Measurements from ENCODE around the gene MYH13.
A peak's percentile ranks its signal among the peaks of the same experiment; 100 is the strongest.

Gene MYH13

GRCh38 chr17:10372906-10373305, at the start of gene MYH13:
MYH13 (minus strand) TSS chr17:10373006; CDS start chr17:10364530, 8,476 bp downstream.
- DNase-seq, result no peak

- DNase-seq, result no peak
These were observed 49.2 kb upstream of the MYH13 start, which contains the start of gene MYH8 for GRCh38 chr17:10421900-10422542. MYH8 (minus strand) TSS chr17:10421950; CDS start chr17:10420227, 1,723 bp downstream.

- DNase-seq, result no peak
These were observed 48.4 kb upstream of the MYH13 start for GRCh38 chr17:10421211-10421610.

GRCh38 chr17:10420811-10421210, 48.0 kb upstream of the MYH13 start:
- no peak for DNase-seq

- peak; percentile 46 for DNase-seq
These were observed 44.6 kb upstream of the MYH13 start for GRCh38 chr17:10417431-10417830.

GRCh38 chr17:10415161-10415560, 42.4 kb upstream of the MYH13 start:
- no peak for DNase-seq

GRCh38 chr17:10403589-10403988, 30.8 kb upstream of the MYH13 start:
- DNase-seq, result no peak

- DNase-seq, result no peak
These were observed 25.5 kb upstream of the MYH13 start for GRCh38 chr17:10398352-10398751.

GRCh38 chr17:10396524-10397163, 23.8 kb upstream of the MYH13 start:
- DNase-seq, result no peak

- no peak for DNase-seq
These were observed 21.5 kb upstream of the MYH13 start for GRCh38 chr17:10394201-10394887.

- DNase-seq, result no peak
These were observed 20.1 kb upstream of the MYH13 start for GRCh38 chr17:10392880-10393279.

- DNase-seq, result no peak
These were observed 13.1 kb upstream of the MYH13 start for GRCh38 chr17:10385871-10386270.

- DNase-seq, result peak; percentile 58
These were observed 11.4 kb upstream of the MYH13 start for GRCh38 chr17:10384175-10384574.

- DNase-seq, result no peak
These were observed 8.0 kb upstream of the MYH13 start for GRCh38 chr17:10380631-10381408.

- no peak for DNase-seq
These were observed 2.7 kb downstream of the MYH13 start for GRCh38 chr17:10370016-10370608.

- DNase-seq, result no peak
These were observed 3.6 kb downstream of the MYH13 start for GRCh38 chr17:10369239-10369638.

GRCh38 chr17:10368561-10368960, 4.2 kb downstream of the MYH13 start:
- no peak for DNase-seq

GRCh38 chr17:10360578-10360977, 12.2 kb downstream of the MYH13 start:
- no peak for DNase-seq

GRCh38 chr17:10357768-10358167, 15.0 kb downstream of the MYH13 start:
- DNase-seq, result no peak

GRCh38 chr17:10354651-10355050, 18.2 kb downstream of the MYH13 start:
- no peak for DNase-seq

- DNase-seq, result no peak
These were observed 19.9 kb downstream of the MYH13 start for GRCh38 chr17:10352893-10353292.

GRCh38 chr17:10349403-10349802, 23.4 kb downstream of the MYH13 start:
- no peak for DNase-seq

- DNase-seq, result no peak
These were observed 28.0 kb downstream of the MYH13 start for GRCh38 chr17:10344816-10345215.

All from right forelimb (tissue), 1 donor.